ENCODE results near the gene PLPPR4. TPM values are rescaled to one million over a fixed set of nuclear protein-coding genes. Genes with fewer than 3 reads are reported as not detected.

The PLPPR4 gene
- total RNA-seq, 2 donors from 2014 or later, result not detected

GRCh38 chr1:99331083-99331482, 66.8 kb downstream of the PLPPR4 start:
- no peaks in the 10 kb centered on the region for H3K36me3 Mint-ChIP-seq (ENCODE audit: insufficient read depth in 2 of 2)
- no peak overlapping the region for H3K4me3 Mint-ChIP-seq
- no peaks in the 10 kb centered on the region for H3K9me3 Mint-ChIP-seq
- no peaks in the 10 kb centered on the region for H3K4me1 Mint-ChIP-seq (ENCODE audit: low read depth)
- ATAC-seq (replicated peaks in 1 of 2) (no peak), DNase-seq (no peak)
- no peaks in the 10 kb centered on the region for H3K27me3 Mint-ChIP-seq (ENCODE audit: low read depth)
- H3K27ac Mint-ChIP-seq, result peak overlapping the region; percentile 50

DNA sequence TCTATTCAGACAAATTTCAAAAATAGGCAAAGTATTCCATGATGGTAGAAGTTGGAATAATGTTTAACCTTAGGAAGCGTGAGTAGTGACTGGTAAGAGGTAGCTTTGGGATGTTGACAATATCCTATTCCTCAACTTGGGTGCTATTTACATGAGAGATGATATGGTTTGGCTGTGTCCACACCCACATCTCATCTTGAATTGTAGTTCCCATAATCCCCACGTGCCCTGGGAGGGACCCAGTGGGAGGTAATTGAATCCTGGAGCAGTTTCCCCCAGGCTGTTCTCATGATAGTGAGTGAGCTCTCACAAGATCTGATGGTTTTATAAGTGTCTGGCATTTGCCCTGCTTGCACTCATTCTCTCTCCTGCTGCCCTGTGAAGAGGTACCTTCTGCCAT, 67.3 kb downstream of the PLPPR4 start:
- DNase-seq, result no peak
- H3K4me3 Mint-ChIP-seq, result no peak overlapping the region
- H3K4me1 Mint-ChIP-seq (ENCODE audit: low read depth), result no peaks in the 10 kb centered on the region
- no peaks in the 10 kb centered on the region for H3K36me3 Mint-ChIP-seq (ENCODE audit: insufficient read depth in 2 of 2)
- no peaks in the 10 kb centered on the region for H3K9me3 Mint-ChIP-seq
- H3K27ac Mint-ChIP-seq, result no peak overlapping the region
- ATAC-seq (replicated peaks in 1 of 2), result no peak
- H3K27me3 Mint-ChIP-seq (ENCODE audit: low read depth), result no peaks in the 10 kb centered on the region

DNA sequence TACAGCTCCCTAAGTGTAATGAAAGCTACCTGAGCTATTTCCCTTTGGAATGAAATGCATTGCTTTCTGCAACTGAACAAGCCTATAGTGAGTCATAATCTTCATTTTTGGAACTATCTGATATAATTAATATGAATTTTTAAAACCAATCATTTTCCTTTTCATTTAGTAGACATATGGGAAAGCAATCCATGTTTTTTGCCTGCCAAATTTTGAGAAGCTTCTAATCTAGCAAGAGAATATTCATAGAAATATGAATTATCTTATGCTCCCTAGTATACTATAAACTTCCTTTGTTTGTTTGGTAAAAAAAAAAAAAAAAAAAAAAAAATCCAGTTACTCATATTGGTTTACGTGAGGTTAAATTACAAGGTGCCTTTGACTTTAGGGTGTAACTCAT, 68.3 kb downstream of the PLPPR4 start:
- Mint-ChIP-seq H3K36me3 (ENCODE audit: insufficient read depth in 2 of 2) (no peaks in the 10 kb centered on the region), H3K9me3 (no peaks in the 10 kb centered on the region), H3K4me3 (no peak overlapping the region), H3K27ac (no peak overlapping the region), H3K27me3 (ENCODE audit: low read depth) (no peaks in the 10 kb centered on the region), H3K4me1 (ENCODE audit: low read depth) (no peaks in the 10 kb centered on the region)
- DNase-seq (no peak), ATAC-seq (replicated peaks in 1 of 2) (no peak)

DNA sequence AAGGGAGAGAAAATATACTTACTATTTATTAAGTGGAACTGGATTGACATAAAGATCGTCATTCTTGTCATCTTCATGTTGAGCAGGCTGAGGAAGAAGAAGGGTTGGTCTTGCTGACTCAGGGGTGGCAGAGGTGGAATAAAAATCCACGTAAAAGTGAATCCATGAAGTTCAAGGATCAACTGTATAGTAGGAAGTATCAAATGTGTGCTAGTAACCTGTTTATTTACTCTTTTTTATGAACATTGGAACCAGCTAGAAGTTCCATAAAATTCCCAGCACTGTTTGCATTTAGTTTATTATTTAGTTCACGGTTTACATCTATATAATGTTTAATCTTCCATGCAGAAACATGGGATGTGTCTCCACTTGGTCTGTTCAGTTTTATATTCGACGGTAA, 70.7 kb downstream of the PLPPR4 start:
- H3K4me1 Mint-ChIP-seq (ENCODE audit: low read depth), result no peaks in the 10 kb centered on the region
- H3K36me3 Mint-ChIP-seq (ENCODE audit: insufficient read depth in 2 of 2), result no peaks in the 10 kb centered on the region

GRCh38 chr1:99347041-99347684, 82.9 kb downstream of the PLPPR4 start:
- no peaks in the 10 kb centered on the region for H3K27me3 Mint-ChIP-seq (ENCODE audit: low read depth)
- H3K36me3 Mint-ChIP-seq (ENCODE audit: insufficient read depth in 2 of 2), result no peaks in the 10 kb centered on the region
- no peak for DNase-seq
- no peak overlapping the region for H3K4me3 Mint-ChIP-seq
- H3K4me1 Mint-ChIP-seq (ENCODE audit: low read depth), result no peaks in the 10 kb centered on the region
- H3K9me3 Mint-ChIP-seq, result peaks cover 0 to under 1% of the 10 kb centered on the region in 2 donors
- ATAC-seq (replicated peaks in 1 of 2), result no peak
- H3K27ac Mint-ChIP-seq, result no peak overlapping the region

More for the DNA sequence above, 70.7 kb downstream of the PLPPR4 start:
- no peak for DNase-seq
- Mint-ChIP-seq H3K9me3 (no peaks in the 10 kb centered on the region), H3K27ac (no peak overlapping the region), H3K4me3 (no peak overlapping the region), H3K27me3 (ENCODE audit: low read depth) (no peaks in the 10 kb centered on the region)
- no peak for ATAC-seq (replicated peaks in 1 of 2)

DNA sequence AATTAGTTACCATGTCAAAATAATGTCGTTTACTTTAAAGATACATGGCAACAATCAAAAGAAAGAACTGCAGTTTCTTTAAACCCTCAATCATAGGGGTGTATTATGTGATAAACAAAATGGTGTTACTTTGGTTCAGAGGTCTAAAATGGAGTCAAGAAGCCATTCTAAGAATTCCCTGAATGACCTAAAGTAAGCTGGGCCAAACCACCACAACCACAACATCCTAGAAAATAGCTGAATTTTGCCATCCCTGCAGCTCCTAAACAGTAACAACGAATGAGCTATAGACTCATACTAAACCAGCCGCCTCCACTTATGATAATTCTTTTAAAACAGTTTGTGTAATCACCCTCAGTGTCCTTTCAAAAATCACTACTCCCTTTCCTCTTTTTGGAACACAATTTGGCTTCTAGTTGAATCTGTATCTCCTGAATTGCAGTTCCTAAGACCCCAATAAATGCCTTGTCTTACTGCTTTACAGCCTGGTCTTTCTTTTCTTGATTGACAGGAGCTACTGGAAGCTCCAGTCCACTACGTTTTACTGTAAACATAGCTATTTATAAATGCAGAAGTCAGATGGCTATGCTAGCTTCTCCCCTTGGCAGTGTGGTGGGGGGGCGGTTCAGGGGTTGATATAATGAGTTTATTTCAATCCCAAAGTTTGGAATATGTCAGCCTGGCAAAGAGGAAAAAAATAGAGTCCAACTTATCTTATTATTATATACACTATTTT, 84.3 kb downstream of the PLPPR4 start:
- no peaks in the 10 kb centered on the region for H3K9me3 Mint-ChIP-seq
- H3K4me3 Mint-ChIP-seq, result no peak overlapping the region
- no peaks in the 10 kb centered on the region for H3K4me1 Mint-ChIP-seq (ENCODE audit: low read depth)
- no peak for DNase-seq
- H3K27ac Mint-ChIP-seq, result no peak overlapping the region
- H3K27me3 Mint-ChIP-seq (ENCODE audit: low read depth), result no peaks in the 10 kb centered on the region
- no peak for ATAC-seq (replicated peaks in 1 of 2)
- H3K36me3 Mint-ChIP-seq (ENCODE audit: insufficient read depth in 2 of 2), result no peaks in the 10 kb centered on the region

GRCh38 chr1:99352821-99353220, 88.5 kb downstream of the PLPPR4 start:
- Mint-ChIP-seq H3K4me3 (no peak overlapping the region), H3K27me3 (ENCODE audit: low read depth) (no peaks in the 10 kb centered on the region), H3K4me1 (ENCODE audit: low read depth) (no peaks in the 10 kb centered on the region), H3K9me3 (no peaks in the 10 kb centered on the region), H3K27ac (no peak overlapping the region), H3K36me3 (ENCODE audit: insufficient read depth in 2 of 2) (no peaks in the 10 kb centered on the region)
- ATAC-seq (replicated peaks in 1 of 2), result no peak
- no peak for DNase-seq

GRCh38 chr1:99358770-99359169, 94.5 kb downstream of the PLPPR4 start:
- Mint-ChIP-seq H3K4me3 (no peak overlapping the region), H3K27ac (no peak overlapping the region), H3K36me3 (ENCODE audit: insufficient read depth in 2 of 2) (no peaks in the 10 kb centered on the region), H3K4me1 (ENCODE audit: low read depth) (no peaks in the 10 kb centered on the region), H3K9me3 (no peaks in the 10 kb centered on the region), H3K27me3 (ENCODE audit: low read depth) (no peaks in the 10 kb centered on the region)
- DNase-seq (no peak), ATAC-seq (replicated peaks in 1 of 2) (no peak)
